Esophagus squamous epithelium (tissue), 5 donors: ENCODE measurements around the gene CHTOP. TPM values are rescaled to one million over a fixed set of nuclear protein-coding genes. Genes with fewer than 3 reads are reported as not detected.
A peak's percentile ranks its signal among the peaks of the same experiment; 100 is the strongest.

ENCODE experiments used
- DNase-seq: peaks from one replicate; lab custom pipeline; 2025; lab: John Stamatoyannopoulos, UW
- H3K27ac ChIP-seq, 4 donors: fragments of 200-600 bp; sonication (generic); one replicate each; pipeline ENCODE4 v1.5.1; 2016 to 2019; ENCODE audit warnings: mild to moderate bottlenecking in 1 of 4
- H3K27me3 ChIP-seq, 4 donors: fragments of 200-600 bp; sonication (generic); 1 replicate in 3 of 4; 2 replicates in 1 of 4; pipeline versions ENCODE4 v1.5.1 to v1.6.0; 2017 to 2021; ENCODE audit warnings: antibody characterized with exemption in 1 of 4
- H3K36me3 ChIP-seq, 3 donors: fragments of 200-600 bp; sonication (generic); one replicate each; pipeline ENCODE4 v1.5.1; 2016 to 2019
- H3K4me1 ChIP-seq, 3 donors: fragments of 200-600 bp; sonication (generic); one replicate each; pipeline ENCODE4 v1.5.1; 2017 to 2019
- H3K4me3 ChIP-seq, 4 donors: fragments of 200-600 bp; sonication (generic); 1 replicate in 3 of 4; 2 replicates in 1 of 4; pipeline ENCODE4 v1.5.1; 2016 to 2019; ENCODE audit warnings: mild to moderate bottlenecking in 2 of 4, moderate library complexity in 1 of 4
- H3K9me3 ChIP-seq, 3 donors: fragments of 200-600 bp; sonication (generic); one replicate each; pipeline ENCODE4 v1.5.1; 2016 to 2019
- CTCF ChIP-seq, 6 experiments: fragments of 450-650 bp in 4 of 6; fragments of 200-600 bp in 2 of 6; sonication (generic) in 2 of 6; IDR thresholded peaks; one replicate each; pipeline ENCODE4 v1.5.1; 2016 to 2019; ENCODE audit warnings: antibody characterized with exemption in 6 of 6, mild to moderate bottlenecking in 4 of 6, moderate library complexity in 4 of 6
- POLR2A ChIP-seq, 4 donors: fragments of 450-650 bp; IDR thresholded peaks; one replicate each; pipeline ENCODE4 v1.6.1; 2017; ENCODE audit warnings: antibody characterized with exemption in 4 of 4, mild to moderate bottlenecking in 4 of 4, moderate library complexity in 3 of 4
- WGBS, 2 donors: methylation state at CpG; one replicate each; pipeline ENCODE4 v1.1.5; 2018; 5-methylcytosine and 5-hydroxymethylcytosine counted together
- intact Hi-C: fragments of 100-400 bp; cut with DNase I; formaldehyde crosslinking; loops from one replicate; pipeline ENCODE4 v1.15.0; 2022
- total RNA-seq, 4 donors: library from RNA; depleted of rRNA; stranded (reverse); fragments of >200 nt; gene quantifications; one replicate each; pipeline ENCODE4 v1.1.0, GENCODE V29; 2016
- donor health status: DM: yes; HTN: yes; CAD: no.

The CHTOP gene
- total RNA-seq, 4 donors from 2014 or later = 35.0 to 58.9 (median 47.3) TPM

GRCh38 chr1:153649137-153649862 is 15.4 kb downstream of the CHTOP start:
- 42 to 49% methylated on average over 3 of the region's 3 CpGs for WGBS, 2 donors
- no peak for DNase-seq
- no peaks in the 10 kb centered on the region for H3K9me3 ChIP-seq
- intact Hi-C loops = no loop called here
- H3K4me3 ChIP-seq = no peak overlapping the region
- H3K27me3 ChIP-seq = no peaks in the 10 kb centered on the region
- no peak overlapping the region for H3K27ac ChIP-seq
- no peak for TF ChIP-seq POLR2A (IDR thresholded peaks at IDR 0.05)
- no peak for TF ChIP-seq CTCF (IDR thresholded peaks at IDR 0.05)
- peaks cover 8 to 30% (median 15%) of the 10 kb centered on the region in 3 donors for H3K36me3 ChIP-seq
- H3K4me1 ChIP-seq = peaks cover 6 to 38% (median 9%) of the 10 kb centered on the region in 3 donors

- Histone ChIP-seq H3K4me3 (no peak overlapping the region), H3K27me3 (no peaks in the 10 kb centered on the region), H3K36me3 (peaks cover 8 to 24% (median 11%) of the 10 kb centered on the region in 3 donors), H3K27ac (no peak overlapping the region), H3K4me1 (peaks cover 6 to 38% (median 9%) of the 10 kb centered on the region in 3 donors), H3K9me3 (no peaks in the 10 kb centered on the region)
- 80 to 85% methylated on average over 1 to 2 of the region's 2 CpGs for WGBS, 2 donors
- intact Hi-C loops = no loop called here
- no peak for DNase-seq
- TF ChIP-seq CTCF (IDR thresholded peaks at IDR 0.05) (no peak), POLR2A (IDR thresholded peaks at IDR 0.05) (no peak)
Observed at GRCh38 chr1:153649863-153650235, 16.0 kb downstream of the CHTOP start.

GRCh38 chr1:153651771-153652170 is 17.9 kb downstream of the CHTOP start:
- Histone ChIP-seq H3K9me3 (no peaks in the 10 kb centered on the region), H3K4me1 (peaks cover 6 to 37% (median 9%) of the 10 kb centered on the region in 3 donors), H3K36me3 (peaks cover 0 to 5% (median 0%) of the 10 kb centered on the region in 3 donors), H3K27me3 (no peaks in the 10 kb centered on the region), H3K27ac (no peak overlapping the region), H3K4me3 (no peak overlapping the region)
- intact Hi-C loops = no loop called here
- TF ChIP-seq CTCF (IDR thresholded peaks at IDR 0.05) (no peak), POLR2A (IDR thresholded peaks at IDR 0.05) (no peak)
- 56 to 60% methylated on average over 1 of the region's 1 CpG for whole genome bisulfite sequencing, 2 donors
- DNase-seq = no peak

GRCh38 chr1:153652805-153653500 is 19.1 kb downstream of the CHTOP start:
- no peak for TF ChIP-seq POLR2A (IDR thresholded peaks at IDR 0.05)
- Histone ChIP-seq H3K36me3 (no peaks in the 10 kb centered on the region), H3K27ac (peak overlapping the region; percentile 26 to 67 (median 60)), H3K4me1 (peaks cover 6 to 30% (median 6%) of the 10 kb centered on the region in 3 donors), H3K9me3 (no peaks in the 10 kb centered on the region), H3K4me3 (no peak overlapping the region), H3K27me3 (no peaks in the 10 kb centered on the region)
- 26 to 65% methylated on average over 3 of the region's 3 CpGs for WGBS, 2 donors
- DNase-seq = no peak
- intact Hi-C loops = no loop called here

- no peak for DNase-seq
- intact Hi-C loops = no loop called here
- Histone ChIP-seq H3K27ac (no peak overlapping the region), H3K36me3 (peaks cover 0 to 5% (median 0%) of the 10 kb centered on the region in 3 donors), H3K4me1 (peaks cover 11 to 34% (median 17%) of the 10 kb centered on the region in 3 donors), H3K9me3 (no peaks in the 10 kb centered on the region), H3K4me3 (no peak overlapping the region), H3K27me3 (no peaks in the 10 kb centered on the region)
- TF ChIP-seq CTCF (IDR thresholded peaks at IDR 0.05) (no peak), POLR2A (IDR thresholded peaks at IDR 0.05) (no peak)
- WGBS, 2 donors = 92 to 93% methylated on average over 2 to 3 of the region's 3 CpGs
Observed at GRCh38 chr1:153655333-153655732, 21.5 kb downstream of the CHTOP start.
